ENCODE measurements around the gene DRC1. TPM values are rescaled to one million over a fixed set of nuclear protein-coding genes. Genes with fewer than 3 reads are reported as not detected.

Gene DRC1
- polyA plus RNA-seq, 1 donor from 2014 or later = 0.16 TPM

DNA sequence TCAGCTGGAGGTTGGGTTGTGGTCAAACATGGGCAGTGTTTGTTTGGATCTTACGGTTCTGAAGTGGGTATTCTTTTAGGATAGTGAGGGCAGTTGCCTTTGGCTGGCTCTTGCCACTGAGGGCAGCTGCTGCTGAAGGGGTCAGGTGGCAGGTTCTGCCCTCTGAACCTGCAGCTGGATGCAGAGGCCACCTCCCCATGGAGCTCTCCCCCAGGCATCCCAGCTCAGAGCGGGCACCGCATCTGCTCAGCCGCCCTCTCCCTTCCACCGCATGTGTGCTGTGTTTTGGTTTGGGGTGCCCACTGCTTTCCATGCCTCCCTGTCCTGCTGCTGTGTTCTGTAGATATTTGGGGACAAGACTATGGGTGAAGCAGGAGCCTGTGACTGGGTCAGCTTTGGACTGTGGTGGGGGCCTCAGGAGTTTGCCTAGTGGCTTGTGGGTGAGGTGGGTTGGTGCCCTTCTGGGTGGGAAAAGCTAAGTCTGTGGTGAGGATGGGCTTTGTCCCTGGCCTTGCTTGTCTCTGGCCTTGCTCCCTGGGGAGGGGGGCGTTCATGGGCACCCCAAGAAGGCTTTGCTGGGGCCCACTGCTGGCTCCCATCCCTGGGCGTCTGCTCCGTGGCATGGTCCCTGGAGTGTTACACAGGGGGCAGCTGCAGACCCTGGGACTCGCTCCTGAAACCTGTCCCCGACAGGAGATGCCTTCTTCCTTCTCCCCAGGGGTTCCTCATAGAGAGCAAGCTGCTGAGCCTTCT lies 47.7 kb downstream of the DRC1 start:
- Histone ChIP-seq H3K9ac (ENCODE audit: low read length) (no peak overlapping the region), H3K4me2 (ENCODE audit: low read length) (no peak overlapping the region), H3K9me2 (ENCODE audit: insufficient read depth, low read length) (no peaks in the 10 kb centered on the region), H2AFZ (ENCODE audit: low read depth, low read length) (no peak overlapping the region), H3K4me3 (ENCODE audit: low read length) (no peak overlapping the region), H3K36me3 (ENCODE audit: insufficient read depth, low read length) (no peaks in the 10 kb centered on the region), H3K9me3 (ENCODE audit: low read length) (no peaks in the 10 kb centered on the region), H3K27me3 (ENCODE audit: insufficient read depth, low read depth, low read length) (no peaks in the 10 kb centered on the region), H3F3A (ENCODE audit: insufficient read depth, low read length, poor library complexity, severe bottlenecking) (no peaks in the 10 kb centered on the region), H3K79me2 (replicated peaks; ENCODE audit: insufficient read depth, low read length) (no peaks in the 10 kb centered on the region), H3K27ac (ENCODE audit: low read length) (no peak overlapping the region), H4K20me1 (ENCODE audit: insufficient read depth) (no peaks in the 10 kb centered on the region)
- no peak for TF ChIP-seq SMC3 (conservative IDR thresholded peaks at IDR 0.05; ENCODE audit: poor library complexity)
- no peak for TF ChIP-seq EZH2 (IDR thresholded peaks at IDR 0.05; ENCODE audit: borderline replicate concordance, insufficient read depth, low read length, poor library complexity, severe bottlenecking)
- no peak for TF ChIP-seq EP300 (conservative IDR thresholded peaks at IDR 0.05; ENCODE audit: poor library complexity, severe bottlenecking)
- TF ChIP-seq, protein P1, sequence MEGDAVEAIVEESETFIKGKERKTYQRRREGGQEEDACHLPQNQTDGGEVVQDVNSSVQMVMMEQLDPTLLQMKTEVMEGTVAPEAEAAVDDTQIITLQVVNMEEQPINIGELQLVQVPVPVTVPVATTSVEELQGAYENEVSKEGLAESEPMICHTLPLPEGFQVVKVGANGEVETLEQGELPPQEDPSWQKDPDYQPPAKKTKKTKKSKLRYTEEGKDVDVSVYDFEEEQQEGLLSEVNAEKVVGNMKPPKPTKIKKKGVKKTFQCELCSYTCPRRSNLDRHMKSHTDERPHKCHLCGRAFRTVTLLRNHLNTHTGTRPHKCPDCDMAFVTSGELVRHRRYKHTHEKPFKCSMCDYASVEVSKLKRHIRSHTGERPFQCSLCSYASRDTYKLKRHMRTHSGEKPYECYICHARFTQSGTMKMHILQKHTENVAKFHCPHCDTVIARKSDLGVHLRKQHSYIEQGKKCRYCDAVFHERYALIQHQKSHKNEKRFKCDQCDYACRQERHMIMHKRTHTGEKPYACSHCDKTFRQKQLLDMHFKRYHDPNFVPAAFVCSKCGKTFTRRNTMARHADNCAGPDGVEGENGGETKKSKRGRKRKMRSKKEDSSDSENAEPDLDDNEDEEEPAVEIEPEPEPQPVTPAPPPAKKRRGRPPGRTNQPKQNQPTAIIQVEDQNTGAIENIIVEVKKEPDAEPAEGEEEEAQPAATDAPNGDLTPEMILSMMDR (IDR thresholded peaks at IDR 0.05; ENCODE audit: poor library complexity, severe bottlenecking) = no peak
- TF ChIP-seq MXI1 (conservative IDR thresholded peaks at IDR 0.05; ENCODE audit: poor library complexity, severe bottlenecking) = no peak
- no peak for TF ChIP-seq TAF1 (IDR thresholded peaks at IDR 0.05; ENCODE audit: low read depth)
- TF ChIP-seq, protein P2, sequence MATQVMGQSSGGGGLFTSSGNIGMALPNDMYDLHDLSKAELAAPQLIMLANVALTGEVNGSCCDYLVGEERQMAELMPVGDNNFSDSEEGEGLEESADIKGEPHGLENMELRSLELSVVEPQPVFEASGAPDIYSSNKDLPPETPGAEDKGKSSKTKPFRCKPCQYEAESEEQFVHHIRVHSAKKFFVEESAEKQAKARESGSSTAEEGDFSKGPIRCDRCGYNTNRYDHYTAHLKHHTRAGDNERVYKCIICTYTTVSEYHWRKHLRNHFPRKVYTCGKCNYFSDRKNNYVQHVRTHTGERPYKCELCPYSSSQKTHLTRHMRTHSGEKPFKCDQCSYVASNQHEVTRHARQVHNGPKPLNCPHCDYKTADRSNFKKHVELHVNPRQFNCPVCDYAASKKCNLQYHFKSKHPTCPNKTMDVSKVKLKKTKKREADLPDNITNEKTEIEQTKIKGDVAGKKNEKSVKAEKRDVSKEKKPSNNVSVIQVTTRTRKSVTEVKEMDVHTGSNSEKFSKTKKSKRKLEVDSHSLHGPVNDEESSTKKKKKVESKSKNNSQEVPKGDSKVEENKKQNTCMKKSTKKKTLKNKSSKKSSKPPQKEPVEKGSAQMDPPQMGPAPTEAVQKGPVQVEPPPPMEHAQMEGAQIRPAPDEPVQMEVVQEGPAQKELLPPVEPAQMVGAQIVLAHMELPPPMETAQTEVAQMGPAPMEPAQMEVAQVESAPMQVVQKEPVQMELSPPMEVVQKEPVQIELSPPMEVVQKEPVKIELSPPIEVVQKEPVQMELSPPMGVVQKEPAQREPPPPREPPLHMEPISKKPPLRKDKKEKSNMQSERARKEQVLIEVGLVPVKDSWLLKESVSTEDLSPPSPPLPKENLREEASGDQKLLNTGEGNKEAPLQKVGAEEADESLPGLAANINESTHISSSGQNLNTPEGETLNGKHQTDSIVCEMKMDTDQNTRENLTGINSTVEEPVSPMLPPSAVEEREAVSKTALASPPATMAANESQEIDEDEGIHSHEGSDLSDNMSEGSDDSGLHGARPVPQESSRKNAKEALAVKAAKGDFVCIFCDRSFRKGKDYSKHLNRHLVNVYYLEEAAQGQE (IDR thresholded peaks at IDR 0.05; ENCODE audit: borderline replicate concordance) = no peak
- no peak for TF ChIP-seq POLR2AphosphoS5 (IDR thresholded peaks at IDR 0.05)
- TF ChIP-seq RAD21 (conservative IDR thresholded peaks at IDR 0.05) = no peak

DNA sequence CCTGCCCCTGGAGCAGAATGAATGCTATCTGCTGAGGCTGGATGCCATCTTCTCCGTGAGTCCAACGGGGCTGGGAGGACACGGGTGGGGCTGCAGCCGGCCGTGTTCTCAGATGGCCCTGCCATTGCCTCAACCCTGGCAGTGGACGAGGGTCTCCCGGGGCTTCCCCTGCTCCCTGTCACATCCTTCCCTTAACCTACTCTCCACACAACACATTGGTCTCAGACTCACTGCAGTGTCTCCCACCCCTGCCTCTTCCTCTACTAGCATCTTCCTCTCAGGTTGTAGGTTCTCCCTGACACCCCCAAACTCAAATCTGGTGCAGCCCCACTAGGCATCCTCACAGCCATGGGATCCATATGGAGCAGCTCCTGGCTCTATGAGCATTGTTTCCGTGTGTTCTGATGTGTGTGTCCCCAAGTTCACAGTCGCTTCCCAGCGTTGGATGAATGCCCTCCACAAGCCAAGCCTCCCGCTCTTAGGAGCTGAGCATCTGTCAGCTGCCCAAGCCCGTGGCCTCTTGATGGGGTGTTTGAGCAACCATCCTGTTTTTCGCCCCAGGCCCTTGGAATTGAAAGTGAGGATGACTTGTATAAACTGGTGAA lies 48.4 kb downstream of the DRC1 start:
- Histone ChIP-seq H3K27ac (ENCODE audit: low read length) (no peak overlapping the region), H3F3A (ENCODE audit: insufficient read depth, low read length, poor library complexity, severe bottlenecking) (no peaks in the 10 kb centered on the region), H3K4me3 (ENCODE audit: low read length) (no peak overlapping the region), H3K9me2 (ENCODE audit: insufficient read depth, low read length) (no peaks in the 10 kb centered on the region), H3K4me2 (ENCODE audit: low read length) (no peak overlapping the region), H2AFZ (ENCODE audit: low read depth, low read length) (no peak overlapping the region), H3K27me3 (ENCODE audit: insufficient read depth, low read depth, low read length) (no peaks in the 10 kb centered on the region), H4K20me1 (ENCODE audit: insufficient read depth) (no peaks in the 10 kb centered on the region), H3K36me3 (ENCODE audit: insufficient read depth, low read length) (no peaks in the 10 kb centered on the region), H3K79me2 (replicated peaks; ENCODE audit: insufficient read depth, low read length) (no peaks in the 10 kb centered on the region), H3K9me3 (ENCODE audit: low read length) (no peaks in the 10 kb centered on the region), H3K9ac (ENCODE audit: low read length) (no peak overlapping the region)
- TF ChIP-seq EZH2 (IDR thresholded peaks at IDR 0.05; ENCODE audit: borderline replicate concordance, insufficient read depth, low read length, poor library complexity, severe bottlenecking) (no peak), TAF1 (IDR thresholded peaks at IDR 0.05; ENCODE audit: low read depth) (no peak), EP300 (conservative IDR thresholded peaks at IDR 0.05; ENCODE audit: poor library complexity, severe bottlenecking) (no peak), RAD21 (conservative IDR thresholded peaks at IDR 0.05) (no peak), SMC3 (conservative IDR thresholded peaks at IDR 0.05; ENCODE audit: poor library complexity) (no peak), POLR2AphosphoS5 (IDR thresholded peaks at IDR 0.05) (no peak), MXI1 (conservative IDR thresholded peaks at IDR 0.05; ENCODE audit: poor library complexity, severe bottlenecking) (no peak)
- TF ChIP-seq, protein P1 (IDR thresholded peaks at IDR 0.05; ENCODE audit: poor library complexity, severe bottlenecking) = no peak

All from neural cell (in vitro differentiated cells).